Astrocyte of the hippocampus (primary cell): ENCODE results near the gene PABPC3.
A peak's percentile ranks its signal among the peaks of the same experiment; 100 is the strongest.

ENCODE experiments used
- DNase-seq: peaks from one replicate; pipeline ENCODE4 v3.0.0; 2011; ENCODE audit warnings: low read depth, low spot score

Gene PABPC3

DNA sequence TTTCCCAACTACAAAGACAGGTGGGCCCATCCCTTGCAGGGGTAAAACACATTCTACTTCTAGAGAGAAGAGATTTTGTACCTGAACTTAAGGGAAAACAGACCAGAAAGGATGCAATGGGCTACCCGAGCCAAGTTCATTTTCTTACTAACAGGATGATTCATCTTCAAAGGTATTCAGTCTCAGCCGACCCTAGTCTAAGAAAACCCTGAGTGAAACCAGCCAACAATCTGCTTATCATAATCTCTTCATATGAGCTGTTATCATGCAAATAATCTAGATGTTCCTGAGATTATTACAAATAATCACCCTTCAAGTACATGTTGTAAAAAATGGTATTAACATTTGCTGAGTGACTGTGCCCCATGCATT, 15.6 kb downstream of the PABPC3 start:
- DNase-seq, result peak; percentile 51

DNA sequence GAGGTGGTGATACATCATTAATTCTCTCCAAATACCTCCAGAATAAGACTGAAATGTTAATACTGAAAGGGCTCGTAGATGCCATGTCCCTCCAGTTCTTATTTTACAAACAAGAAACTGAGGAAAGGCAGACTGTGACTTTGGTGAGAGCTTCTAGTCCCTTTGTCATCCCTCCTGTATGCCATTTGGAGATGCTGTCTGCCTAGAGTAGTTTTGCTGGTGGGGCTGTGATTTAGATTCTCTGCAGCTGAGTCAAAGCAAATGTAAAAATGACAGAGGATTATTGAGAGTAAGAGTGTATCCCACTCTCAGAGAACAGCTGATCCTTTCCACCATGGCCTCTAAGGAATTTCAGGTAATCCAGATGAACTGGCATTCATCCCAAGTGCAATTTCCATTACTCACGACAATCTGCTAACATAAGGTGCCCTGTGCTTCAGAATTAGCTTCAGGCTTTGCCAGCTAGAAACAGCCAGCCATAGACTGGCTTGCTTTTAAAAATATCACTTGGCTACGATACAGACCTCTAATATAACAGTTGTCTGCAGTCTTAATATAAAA, 16.8 kb downstream of the PABPC3 start:
- no peak for DNase-seq

DNA sequence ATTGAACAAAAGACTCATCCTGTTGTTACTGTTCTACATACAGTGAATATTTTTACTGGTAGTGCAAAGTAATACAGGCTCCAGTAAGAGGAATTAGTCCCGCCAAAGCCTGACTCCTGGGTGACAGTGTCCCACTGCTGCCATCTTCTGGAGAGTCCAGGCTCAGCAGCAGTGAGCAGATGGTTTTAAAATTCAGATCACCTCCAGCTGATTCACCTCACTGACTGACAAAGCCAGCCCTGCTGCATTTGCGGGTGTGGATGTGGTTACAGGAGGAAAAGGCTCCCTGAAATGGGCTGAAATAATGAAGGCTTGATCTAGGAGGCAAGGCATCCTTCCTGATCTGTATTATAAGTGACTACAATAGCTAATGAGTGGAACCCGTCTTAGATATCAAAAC, 18.3 kb downstream of the PABPC3 start:
- DNase-seq, result peak; percentile 93

DNA sequence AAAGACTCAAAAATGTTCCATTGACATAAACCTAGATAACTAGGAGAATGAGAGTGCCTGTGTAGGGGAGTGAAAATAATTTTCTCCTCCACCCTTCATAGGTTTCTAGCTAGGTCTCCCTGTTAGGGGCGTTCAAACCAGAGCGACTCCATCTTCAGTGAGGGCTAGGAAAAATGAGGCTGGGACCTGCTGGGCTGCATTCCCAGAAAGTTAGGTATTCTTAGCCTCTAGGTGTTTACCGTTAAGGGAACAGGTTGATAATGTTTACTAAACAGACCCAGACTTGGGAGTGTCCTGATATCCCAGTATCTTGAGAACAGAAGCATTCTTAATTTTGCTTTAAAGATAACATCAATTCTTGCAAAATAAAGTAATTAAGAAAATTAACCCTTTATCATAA, 20.1 kb downstream of the PABPC3 start:
- DNase-seq, result no peak

DNA sequence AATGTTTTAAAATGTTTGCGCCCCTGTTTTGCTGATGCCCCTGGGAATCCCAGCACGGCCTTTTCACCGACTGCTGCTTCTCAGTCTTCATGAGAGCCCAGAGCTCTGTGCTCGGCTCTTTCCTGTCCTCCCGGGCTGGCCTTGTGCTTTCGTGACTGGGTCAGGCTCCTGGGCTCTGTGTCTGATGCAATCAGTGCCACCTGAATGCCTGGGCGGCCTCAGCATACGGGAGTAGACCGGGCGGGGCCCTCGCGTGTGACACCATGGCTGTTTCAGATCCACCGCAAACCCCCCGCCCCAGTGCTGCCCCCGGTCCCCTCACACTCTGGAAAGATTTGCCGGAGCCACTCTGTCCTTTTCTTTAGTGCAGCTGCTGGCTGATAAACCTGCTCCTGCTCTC, 21.4 kb downstream of the PABPC3 start:
- no peak for DNase-seq

DNA sequence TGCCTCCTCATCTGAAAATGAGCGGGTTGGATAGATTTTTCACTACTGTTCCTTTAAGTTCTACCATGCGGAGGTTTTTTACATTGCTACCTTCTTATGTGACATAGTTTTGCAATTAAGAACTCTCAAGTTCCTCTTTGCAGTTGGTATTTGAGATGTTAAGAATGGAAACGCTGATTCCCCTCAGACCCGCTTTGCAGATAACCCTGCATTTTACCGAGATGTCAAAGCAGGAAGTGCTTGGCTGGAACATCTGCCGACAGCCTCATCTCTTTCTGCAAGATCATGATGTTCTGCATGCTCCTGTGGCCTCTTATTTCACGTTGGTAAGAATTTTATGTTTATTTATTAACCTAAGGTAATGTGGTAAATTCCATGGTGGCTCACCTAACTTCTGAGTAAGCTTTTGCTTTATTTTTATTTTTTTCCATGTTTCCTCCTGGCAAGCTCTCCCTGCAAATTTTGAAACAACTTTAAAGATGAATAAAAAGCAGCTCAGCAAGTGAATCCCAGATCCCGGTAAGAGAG, 22.5 kb downstream of the PABPC3 start:
- no peak for DNase-seq

DNA sequence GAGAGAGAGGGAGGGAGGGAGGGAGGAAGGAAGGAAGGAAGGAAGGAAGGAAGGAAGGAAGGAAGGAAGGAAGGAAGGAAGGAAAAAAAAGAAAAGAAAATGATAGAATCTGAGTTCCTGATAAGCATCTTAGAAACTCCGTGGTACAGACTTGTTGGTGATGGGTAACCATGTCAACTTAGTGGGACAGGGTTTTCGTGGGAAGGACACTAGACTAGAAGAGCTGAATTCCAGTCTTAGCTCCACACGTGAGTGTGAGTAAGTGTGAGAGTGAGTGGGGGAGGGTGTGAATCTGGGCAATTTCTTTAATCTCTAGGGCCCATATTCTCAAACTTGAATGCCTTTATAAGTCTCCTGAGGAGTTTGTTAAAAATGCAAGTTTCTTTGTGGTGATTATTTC, 35.0 kb downstream of the PABPC3 start:
- no peak for DNase-seq

DNA sequence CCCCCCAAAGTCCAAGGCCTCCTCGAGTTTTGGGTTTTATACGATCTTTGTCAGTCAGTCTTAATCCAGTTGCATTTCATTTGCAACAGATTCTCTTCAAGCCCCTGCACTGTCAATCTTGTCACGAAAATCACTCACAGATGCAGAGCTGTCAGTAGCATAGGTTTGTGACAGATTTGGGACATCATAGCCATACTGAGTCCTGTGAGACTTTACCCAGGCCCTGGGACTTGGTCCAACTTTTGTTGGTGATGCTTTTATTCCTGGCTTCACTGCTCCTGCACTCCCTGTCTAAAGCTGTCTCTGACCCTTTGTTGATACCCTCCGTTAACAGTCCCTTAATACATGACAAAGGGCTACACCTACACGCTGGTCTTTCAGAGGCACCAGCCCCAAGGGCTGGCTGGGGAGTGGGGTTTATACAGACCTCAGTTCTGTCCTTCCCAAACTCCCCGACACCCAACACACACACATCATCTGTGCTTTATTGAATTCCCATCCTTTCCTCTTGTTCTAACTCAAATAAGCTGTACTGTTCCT, 36.0 kb downstream of the PABPC3 start:
- no peak for DNase-seq

DNA sequence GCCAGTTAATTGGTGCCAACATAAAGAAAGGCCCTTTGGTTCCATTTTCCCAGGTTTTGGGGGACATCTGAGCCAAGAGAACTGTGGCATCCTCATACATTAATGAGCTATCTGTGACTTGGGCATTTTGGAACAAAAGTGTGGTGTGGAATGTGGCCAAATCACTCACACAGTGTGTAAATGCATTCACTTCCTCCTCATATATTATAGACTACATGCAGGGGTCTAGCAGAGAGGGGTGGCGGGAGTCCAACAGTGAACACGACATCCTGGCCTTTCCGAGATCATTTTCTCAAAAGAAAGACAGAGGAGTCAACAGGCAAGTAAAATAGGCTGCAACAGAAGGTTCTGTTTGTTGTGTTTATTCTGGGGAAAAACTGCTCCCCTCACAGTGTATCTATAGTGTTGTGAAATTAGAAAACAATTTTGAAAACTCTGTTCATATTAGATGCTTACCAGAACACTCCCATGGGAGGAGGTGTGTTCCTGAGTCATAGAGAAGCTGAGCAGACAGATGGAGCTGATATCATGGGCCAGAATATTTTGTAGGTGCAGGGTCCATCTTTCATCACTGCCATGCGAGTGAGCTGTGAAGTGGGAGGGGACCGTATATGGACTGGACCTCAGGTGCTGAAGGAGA, 36.9 kb downstream of the PABPC3 start:
- no peak for DNase-seq

DNA sequence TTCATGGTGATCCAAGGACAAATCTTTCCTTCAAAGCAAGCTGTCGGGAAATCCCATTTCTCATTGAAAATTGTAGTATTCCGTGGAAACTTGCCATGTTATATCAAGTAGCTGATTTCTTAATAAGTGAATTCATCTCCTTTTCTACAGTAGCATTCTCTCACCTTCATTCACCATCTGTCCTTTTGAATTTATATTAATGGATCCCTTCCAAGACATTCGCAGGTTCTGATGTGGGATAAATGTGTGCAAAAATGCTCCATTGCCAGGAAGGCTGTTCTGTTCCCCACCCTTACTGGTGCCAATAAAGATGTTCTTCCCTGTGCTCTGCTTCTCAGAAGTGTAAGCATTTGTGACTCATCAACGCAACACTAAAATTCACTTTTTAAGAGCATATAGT, 40.0 kb downstream of the PABPC3 start:
- DNase-seq, result no peak

DNA sequence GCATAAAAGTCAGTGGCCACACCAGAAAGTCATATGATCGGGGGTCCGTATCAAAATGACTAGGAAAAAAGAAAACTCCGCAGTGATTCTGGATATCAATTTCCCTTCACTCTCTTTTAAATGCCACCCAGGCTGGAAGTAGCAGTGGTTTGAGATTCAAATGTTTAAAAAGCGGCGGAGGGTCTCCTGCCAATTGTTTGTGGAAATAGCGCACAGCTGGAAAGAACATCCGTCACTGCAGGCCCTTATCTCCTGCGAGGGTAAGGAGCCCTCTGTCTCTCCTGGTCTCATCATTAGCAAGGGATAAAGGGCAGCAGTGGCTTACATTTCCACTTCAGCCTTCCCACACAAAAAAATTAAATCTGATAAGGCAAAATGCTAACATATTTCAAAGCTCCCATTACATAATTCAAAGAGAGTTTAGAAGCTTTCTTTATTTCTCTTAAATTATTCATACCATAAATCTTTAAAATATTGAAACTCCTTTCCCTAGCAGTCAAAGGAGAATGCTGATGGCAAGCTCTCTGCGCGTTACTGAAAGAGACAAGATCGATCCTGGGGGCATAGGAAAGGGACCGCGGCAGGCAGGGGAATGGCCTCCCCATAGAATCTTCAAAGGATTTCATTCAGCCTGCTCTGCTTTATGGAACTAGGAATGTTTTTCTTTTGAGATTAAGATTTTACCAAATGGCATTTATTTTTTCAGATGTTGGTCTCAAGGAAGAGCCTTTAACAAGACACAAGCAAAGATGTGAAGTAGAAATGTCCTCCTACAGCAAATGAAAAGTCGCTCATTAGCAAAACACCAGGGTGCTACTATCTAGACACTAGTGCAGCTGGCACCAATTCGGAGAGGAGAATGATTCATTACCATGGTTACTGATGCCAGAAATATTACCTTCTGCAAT, 41.2 kb downstream of the PABPC3 start:
- no peak for DNase-seq

DNA sequence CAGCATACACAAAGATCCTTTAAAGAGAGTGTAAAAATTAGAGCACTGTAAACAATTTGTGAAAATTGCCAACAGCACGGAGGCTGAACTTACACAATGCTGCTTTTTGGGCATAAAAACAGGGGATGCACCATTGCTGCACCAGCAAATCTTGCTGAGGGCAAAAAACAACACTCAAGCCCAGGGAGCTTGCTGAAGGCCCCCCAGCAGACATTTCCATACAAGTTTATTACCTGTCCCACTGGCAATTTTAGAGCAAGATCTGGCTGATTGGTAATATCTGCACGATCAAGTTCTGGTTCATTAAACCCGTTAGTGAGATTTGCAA, 41.8 kb downstream of the PABPC3 start:
- DNase-seq, result no peak

DNA sequence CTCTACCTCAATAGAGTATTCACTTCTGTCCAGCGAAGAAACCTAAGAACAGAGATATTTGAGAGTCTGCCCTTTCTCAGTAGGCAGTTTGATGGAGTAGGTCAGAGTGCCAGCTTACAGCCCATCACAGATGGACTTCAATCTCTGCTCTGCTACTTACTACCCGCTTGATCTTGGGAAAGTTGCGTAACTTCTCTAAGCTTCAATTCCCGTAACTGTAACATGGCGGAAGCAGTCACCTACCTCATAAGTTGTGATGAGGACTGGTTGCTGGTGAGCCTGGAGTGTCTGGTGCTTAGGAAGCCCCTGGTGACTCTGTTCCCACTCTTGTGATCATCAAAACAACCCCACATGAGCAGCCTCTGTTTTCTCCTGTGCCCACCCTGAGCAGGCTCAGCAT, 45.1 kb downstream of the PABPC3 start:
- no peak for DNase-seq

DNA sequence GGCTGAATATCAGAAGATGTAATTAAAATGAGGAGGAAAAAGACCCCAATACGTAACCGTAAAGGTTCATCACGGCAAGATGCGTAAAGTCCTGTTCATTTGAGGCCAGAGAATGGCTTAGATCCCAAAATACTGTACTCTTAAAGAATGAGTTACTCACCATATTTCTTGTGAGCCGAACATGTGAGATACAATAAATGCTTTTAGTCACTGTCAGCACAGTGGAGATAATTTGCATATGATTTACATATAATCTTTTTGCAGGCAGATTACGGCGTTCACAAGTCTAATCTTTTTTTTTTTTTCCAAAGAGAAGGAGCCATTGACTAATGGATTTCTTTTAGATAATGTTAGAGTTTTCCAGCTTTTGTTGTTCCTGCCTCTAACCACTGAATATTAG, 47.8 kb downstream of the PABPC3 start:
- DNase-seq, result no peak

DNA sequence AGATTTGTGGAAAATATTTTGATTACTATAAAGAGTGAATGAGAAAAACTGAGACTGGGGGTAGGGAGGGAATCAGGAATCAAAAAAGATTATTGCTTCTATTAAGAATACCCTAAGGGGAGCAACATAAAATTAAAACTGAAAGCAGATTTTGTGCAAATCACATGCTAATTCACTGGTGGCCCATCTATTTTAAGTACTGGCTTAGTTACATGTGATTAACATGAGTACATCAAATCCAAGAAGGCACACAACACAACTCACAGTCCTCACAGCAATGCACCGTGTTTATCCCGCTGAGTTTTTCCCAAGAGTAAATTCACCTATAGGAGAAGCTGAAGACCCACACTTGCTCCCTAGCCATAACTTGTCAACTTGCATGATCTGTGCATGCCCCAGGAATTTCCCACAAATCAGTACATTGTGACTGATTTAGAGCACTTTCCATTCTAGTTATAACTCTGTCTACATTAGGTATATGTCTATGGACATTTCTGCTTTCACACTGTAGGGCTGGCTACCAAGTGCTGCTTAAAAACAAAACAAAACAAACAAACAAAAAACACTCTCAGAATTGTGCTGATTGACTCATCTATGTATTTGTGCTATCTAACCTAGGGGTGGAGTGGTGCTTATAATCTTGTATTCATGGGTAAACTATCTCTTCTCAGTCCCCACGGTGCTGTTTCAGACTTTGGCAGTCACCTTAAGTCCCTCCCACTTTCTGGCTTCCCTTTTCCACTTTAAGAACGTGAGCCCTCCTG, 51.9 kb downstream of the PABPC3 start:
- DNase-seq, result no peak

DNA sequence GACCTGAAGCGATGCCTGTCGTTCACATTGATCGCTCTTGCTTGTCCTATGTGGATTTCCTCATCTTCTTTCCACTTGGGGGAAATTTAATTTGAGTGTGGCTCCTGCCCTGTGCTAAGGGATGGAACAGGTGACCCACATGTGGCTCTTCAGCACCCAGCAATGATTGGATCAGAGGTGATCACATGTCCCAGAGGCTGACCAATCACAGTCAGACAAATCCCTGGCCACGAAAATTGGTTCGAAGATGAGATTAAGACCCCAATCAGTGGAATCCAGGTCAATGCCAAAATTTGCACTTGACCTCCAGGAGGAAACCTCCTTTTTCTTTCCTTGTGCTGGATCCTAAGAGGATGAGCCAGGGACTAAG, 52.5 kb downstream of the PABPC3 start:
- no peak for DNase-seq
